ENCODE measurements around the gene TXNDC17.
A peak's percentile ranks its signal among the peaks of the same experiment; 100 is the strongest.

The TXNDC17 gene

DNA sequence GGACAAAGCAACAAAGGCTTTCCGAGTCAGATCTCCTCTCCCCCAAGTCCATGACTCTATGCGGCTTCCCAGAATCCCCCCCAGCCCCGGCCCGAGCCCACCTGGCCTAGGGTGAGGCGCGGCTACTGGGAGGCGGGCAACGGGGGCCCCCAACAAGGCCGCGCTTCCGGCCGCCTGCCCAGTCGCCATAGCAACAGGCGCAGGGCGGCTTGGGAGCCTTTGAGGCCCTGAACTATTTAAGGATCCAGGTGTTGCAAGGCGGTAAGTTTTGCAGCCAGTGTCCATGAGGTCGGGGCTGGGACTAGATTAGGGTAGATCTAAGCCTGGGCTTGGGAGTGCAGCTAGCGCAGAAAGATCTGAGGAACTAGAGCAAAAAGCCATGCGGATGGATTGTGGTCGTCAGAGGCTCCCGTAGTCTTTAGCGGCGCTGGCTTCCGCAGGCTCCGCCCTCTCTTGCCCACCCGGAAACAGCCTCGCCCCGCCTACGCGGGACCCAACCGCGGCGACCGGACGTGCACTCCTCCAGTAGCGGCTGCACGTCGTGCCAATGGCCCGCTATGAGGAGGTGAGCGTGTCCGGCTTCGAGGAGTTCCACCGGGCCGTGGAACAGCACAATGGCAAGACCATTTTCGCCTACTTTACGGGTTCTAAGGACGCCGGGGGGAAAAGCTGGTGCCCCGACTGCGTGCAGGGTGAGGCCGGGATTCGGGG lies at the start of gene TXNDC17, which contains the start of gene KIAA0753:
Gene TXNDC17 (plus strand): TSS at position 525 of the 711 bp plus-strand sequence. CDS start 23 bp downstream, at position 548.
Gene KIAA0753 (minus strand): TSS at position 176 of the 711 bp plus-strand sequence. CDS start 5,608 bp downstream, outside the sequence.
- TF ChIP-seq EGR1 (IDR thresholded peaks at IDR 0.05): peak; percentile 85
- peak; percentile 60 for TF ChIP-seq TCF12 (IDR thresholded peaks at IDR 0.05; ENCODE audit: low read depth)
- TF ChIP-seq, protein P1, sequence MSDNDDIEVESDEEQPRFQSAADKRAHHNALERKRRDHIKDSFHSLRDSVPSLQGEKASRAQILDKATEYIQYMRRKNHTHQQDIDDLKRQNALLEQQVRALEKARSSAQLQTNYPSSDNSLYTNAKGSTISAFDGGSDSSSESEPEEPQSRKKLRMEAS (IDR thresholded peaks at IDR 0.05): peak; percentile 73
- TF ChIP-seq EP300 (IDR thresholded peaks at IDR 0.05; ENCODE audit: borderline replicate concordance): no peak
- no peak for TF ChIP-seq TEAD4 (IDR thresholded peaks at IDR 0.05)
- peak; percentile 75 for TF ChIP-seq TAF1 (IDR thresholded peaks at IDR 0.05; ENCODE audit: low read depth)
- no peak for TF ChIP-seq FOXM1 (IDR thresholded peaks at IDR 0.05; ENCODE audit: borderline replicate concordance, low read depth)
- TF ChIP-seq YY1 (IDR thresholded peaks at IDR 0.05; ENCODE audit: low read depth): peak; percentile 11; the same call in 1 of the 2 replicates
- TF ChIP-seq CREB1 (IDR thresholded peaks at IDR 0.05; ENCODE audit: low read depth): no peak
- TF ChIP-seq, protein P2, sequence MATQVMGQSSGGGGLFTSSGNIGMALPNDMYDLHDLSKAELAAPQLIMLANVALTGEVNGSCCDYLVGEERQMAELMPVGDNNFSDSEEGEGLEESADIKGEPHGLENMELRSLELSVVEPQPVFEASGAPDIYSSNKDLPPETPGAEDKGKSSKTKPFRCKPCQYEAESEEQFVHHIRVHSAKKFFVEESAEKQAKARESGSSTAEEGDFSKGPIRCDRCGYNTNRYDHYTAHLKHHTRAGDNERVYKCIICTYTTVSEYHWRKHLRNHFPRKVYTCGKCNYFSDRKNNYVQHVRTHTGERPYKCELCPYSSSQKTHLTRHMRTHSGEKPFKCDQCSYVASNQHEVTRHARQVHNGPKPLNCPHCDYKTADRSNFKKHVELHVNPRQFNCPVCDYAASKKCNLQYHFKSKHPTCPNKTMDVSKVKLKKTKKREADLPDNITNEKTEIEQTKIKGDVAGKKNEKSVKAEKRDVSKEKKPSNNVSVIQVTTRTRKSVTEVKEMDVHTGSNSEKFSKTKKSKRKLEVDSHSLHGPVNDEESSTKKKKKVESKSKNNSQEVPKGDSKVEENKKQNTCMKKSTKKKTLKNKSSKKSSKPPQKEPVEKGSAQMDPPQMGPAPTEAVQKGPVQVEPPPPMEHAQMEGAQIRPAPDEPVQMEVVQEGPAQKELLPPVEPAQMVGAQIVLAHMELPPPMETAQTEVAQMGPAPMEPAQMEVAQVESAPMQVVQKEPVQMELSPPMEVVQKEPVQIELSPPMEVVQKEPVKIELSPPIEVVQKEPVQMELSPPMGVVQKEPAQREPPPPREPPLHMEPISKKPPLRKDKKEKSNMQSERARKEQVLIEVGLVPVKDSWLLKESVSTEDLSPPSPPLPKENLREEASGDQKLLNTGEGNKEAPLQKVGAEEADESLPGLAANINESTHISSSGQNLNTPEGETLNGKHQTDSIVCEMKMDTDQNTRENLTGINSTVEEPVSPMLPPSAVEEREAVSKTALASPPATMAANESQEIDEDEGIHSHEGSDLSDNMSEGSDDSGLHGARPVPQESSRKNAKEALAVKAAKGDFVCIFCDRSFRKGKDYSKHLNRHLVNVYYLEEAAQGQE (IDR thresholded peaks at IDR 0.05; ENCODE audit: low read depth): 0 out of 2 replicates have a peak, but pooled peaks have one; percentile 29
- no peak for TF ChIP-seq RAD21 (IDR thresholded peaks at IDR 0.05; ENCODE audit: low read depth)
- TF ChIP-seq CEBPB (IDR thresholded peaks at IDR 0.05): no peak
- no peak for TF ChIP-seq NFIC (IDR thresholded peaks at IDR 0.05)
- TF ChIP-seq, protein P3, sequence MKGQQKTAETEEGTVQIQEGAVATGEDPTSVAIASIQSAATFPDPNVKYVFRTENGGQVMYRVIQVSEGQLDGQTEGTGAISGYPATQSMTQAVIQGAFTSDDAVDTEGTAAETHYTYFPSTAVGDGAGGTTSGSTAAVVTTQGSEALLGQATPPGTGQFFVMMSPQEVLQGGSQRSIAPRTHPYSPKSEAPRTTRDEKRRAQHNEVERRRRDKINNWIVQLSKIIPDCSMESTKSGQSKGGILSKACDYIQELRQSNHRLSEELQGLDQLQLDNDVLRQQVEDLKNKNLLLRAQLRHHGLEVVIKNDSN (IDR thresholded peaks at IDR 0.05): no peak
- 0 out of 2 replicates have a peak, but pooled peaks have one; percentile 36 for TF ChIP-seq ZBTB7A (IDR thresholded peaks at IDR 0.05; ENCODE audit: low read depth)

DNA sequence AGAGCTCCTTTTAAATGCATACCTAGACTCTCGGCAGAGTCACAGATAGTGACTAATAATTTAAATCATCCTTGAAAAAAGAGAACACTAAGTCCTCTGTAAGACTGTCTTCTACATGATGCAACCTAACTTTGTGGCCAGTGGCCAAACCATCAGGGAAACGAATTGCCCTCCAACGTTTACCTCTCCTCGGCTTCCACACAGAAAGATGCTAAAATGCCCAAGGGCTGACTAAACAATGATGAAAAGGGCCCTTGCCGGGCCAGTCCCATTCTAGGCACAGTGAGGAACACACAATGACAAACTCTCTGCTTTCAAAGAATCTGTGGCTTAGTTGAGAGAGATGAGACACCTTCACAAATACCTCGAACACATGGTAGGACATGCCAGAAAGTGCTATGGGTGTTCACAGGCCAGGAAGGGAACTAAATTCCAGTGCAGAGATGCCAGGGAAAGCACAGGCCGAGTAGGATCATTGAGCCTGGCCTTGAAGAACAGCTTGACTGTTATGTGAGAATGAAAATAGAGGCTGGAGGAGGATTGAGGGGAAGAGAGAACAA lies 49.2 kb upstream of the TXNDC17 start:
- TF ChIP-seq YY1 (IDR thresholded peaks at IDR 0.05; ENCODE audit: low read depth) (no peak), CEBPB (IDR thresholded peaks at IDR 0.05) (no peak), TEAD4 (IDR thresholded peaks at IDR 0.05) (no peak), EP300 (IDR thresholded peaks at IDR 0.05; ENCODE audit: borderline replicate concordance) (no peak), FOXM1 (IDR thresholded peaks at IDR 0.05; ENCODE audit: borderline replicate concordance, low read depth) (no peak), ZBTB7A (IDR thresholded peaks at IDR 0.05; ENCODE audit: low read depth) (no peak), NFIC (IDR thresholded peaks at IDR 0.05) (no peak), EGR1 (IDR thresholded peaks at IDR 0.05) (no peak), TCF12 (IDR thresholded peaks at IDR 0.05; ENCODE audit: low read depth) (no peak)
- TF ChIP-seq, protein P1 (IDR thresholded peaks at IDR 0.05): no peak
- TF ChIP-seq, protein P3 (IDR thresholded peaks at IDR 0.05): no peak

GRCh38 chr17:6592173-6592572 lies 48.7 kb upstream of the TXNDC17 start:
- no peak for TF ChIP-seq RAD21 (IDR thresholded peaks at IDR 0.05; ENCODE audit: low read depth)
- TF ChIP-seq, protein P1 (IDR thresholded peaks at IDR 0.05): no peak
- TF ChIP-seq, protein P2 (IDR thresholded peaks at IDR 0.05; ENCODE audit: low read depth): no peak
- TF ChIP-seq NFIC (IDR thresholded peaks at IDR 0.05): no peak
- TF ChIP-seq TAF1 (IDR thresholded peaks at IDR 0.05; ENCODE audit: low read depth): no peak
- TF ChIP-seq CEBPB (IDR thresholded peaks at IDR 0.05): no peak
- no peak for TF ChIP-seq EGR1 (IDR thresholded peaks at IDR 0.05)

GRCh38 chr17:6596081-6596480 lies 44.8 kb upstream of the TXNDC17 start:
- TF ChIP-seq TAF1 (IDR thresholded peaks at IDR 0.05; ENCODE audit: low read depth): no peak
- TF ChIP-seq, protein P2 (IDR thresholded peaks at IDR 0.05; ENCODE audit: low read depth): no peak
- no peak for TF ChIP-seq TEAD4 (IDR thresholded peaks at IDR 0.05)
- TF ChIP-seq CEBPB (IDR thresholded peaks at IDR 0.05): no peak
- no peak for TF ChIP-seq RAD21 (IDR thresholded peaks at IDR 0.05; ENCODE audit: low read depth)
- TF ChIP-seq CREB1 (IDR thresholded peaks at IDR 0.05; ENCODE audit: low read depth): no peak
- no peak for TF ChIP-seq TCF12 (IDR thresholded peaks at IDR 0.05; ENCODE audit: low read depth)
- no peak for TF ChIP-seq EGR1 (IDR thresholded peaks at IDR 0.05)

All from Ishikawa (cell line).